ENCODE measurements around the gene MGAT4A.

Gene MGAT4A

DNA sequence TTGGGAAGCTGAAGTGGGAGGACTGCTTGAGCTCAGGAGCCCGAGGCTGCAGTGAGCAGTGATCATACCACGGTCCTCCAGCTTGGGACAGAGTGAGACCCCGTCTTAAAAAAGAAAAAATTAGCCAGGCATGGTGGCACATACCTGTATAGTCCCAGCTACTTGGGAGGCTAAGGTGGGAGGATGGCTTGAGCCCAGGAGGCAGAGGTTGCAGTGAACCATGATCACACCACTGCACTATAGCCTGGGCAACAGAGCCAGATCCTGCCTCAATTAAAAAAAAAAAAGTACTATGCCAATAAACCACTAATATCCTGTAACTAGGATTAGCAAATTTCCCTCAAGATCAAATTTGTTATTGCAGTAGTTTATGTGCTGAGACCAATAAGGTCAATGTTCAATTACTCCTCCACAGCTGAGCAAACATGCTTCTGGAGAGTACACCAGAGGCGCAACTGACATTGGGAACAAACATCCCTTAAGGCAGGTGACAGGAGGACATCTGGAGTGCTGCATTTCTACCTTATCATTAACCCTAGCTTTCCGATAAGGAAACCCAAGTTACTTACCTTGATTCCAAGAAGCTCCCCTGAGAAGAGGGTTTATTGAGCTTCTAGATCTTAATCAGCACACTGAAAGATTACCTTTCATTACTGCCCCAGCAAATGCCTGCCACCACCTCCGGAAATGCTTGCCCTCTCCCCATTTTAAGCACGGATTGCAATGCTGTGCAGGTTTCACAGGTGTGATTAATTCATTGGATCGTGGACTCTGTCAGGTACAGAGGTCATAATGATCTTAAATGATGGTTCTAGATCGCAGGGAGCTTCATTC lies 26.2 kb downstream of the MGAT4A start:
- no peak for DNase-seq (ENCODE audit: extremely low read depth, insufficient read length)
- H3K27me3 ChIP-seq (replicated peaks; ENCODE audit: control insufficient read depth, insufficient read depth, low read length) = no peaks in the 10 kb centered on the region
- TF ChIP-seq, protein P1, sequence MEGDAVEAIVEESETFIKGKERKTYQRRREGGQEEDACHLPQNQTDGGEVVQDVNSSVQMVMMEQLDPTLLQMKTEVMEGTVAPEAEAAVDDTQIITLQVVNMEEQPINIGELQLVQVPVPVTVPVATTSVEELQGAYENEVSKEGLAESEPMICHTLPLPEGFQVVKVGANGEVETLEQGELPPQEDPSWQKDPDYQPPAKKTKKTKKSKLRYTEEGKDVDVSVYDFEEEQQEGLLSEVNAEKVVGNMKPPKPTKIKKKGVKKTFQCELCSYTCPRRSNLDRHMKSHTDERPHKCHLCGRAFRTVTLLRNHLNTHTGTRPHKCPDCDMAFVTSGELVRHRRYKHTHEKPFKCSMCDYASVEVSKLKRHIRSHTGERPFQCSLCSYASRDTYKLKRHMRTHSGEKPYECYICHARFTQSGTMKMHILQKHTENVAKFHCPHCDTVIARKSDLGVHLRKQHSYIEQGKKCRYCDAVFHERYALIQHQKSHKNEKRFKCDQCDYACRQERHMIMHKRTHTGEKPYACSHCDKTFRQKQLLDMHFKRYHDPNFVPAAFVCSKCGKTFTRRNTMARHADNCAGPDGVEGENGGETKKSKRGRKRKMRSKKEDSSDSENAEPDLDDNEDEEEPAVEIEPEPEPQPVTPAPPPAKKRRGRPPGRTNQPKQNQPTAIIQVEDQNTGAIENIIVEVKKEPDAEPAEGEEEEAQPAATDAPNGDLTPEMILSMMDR (IDR thresholded peaks at IDR 0.05; ENCODE audit: insufficient read depth, low read length, poor library complexity, severe bottlenecking) = no peak
- no peaks in the 10 kb centered on the region for H3K36me3 ChIP-seq (ENCODE audit: control insufficient read depth, insufficient read depth, low read length)
- H3K4me3 ChIP-seq (replicated peaks; ENCODE audit: low read depth, low read length) = no peak overlapping the region

GRCh38 chr2:98703738-98704137 lies 27.2 kb downstream of the MGAT4A start:
- DNase-seq (ENCODE audit: extremely low read depth, insufficient read length) = no peak
- no peaks in the 10 kb centered on the region for H3K36me3 ChIP-seq (ENCODE audit: control insufficient read depth, insufficient read depth, low read length)
- TF ChIP-seq, protein P1 (IDR thresholded peaks at IDR 0.05; ENCODE audit: insufficient read depth, low read length, poor library complexity, severe bottlenecking) = no peak
- H3K4me3 ChIP-seq (replicated peaks; ENCODE audit: low read depth, low read length) = no peak overlapping the region
- no peaks in the 10 kb centered on the region for H3K27me3 ChIP-seq (replicated peaks; ENCODE audit: control insufficient read depth, insufficient read depth, low read length)

GRCh38 chr2:98702858-98703620 lies 27.9 kb downstream of the MGAT4A start:
- no peaks in the 10 kb centered on the region for H3K36me3 ChIP-seq (ENCODE audit: control insufficient read depth, insufficient read depth, low read length)
- H3K4me3 ChIP-seq (replicated peaks; ENCODE audit: low read depth, low read length) = no peak overlapping the region
- TF ChIP-seq, protein P1 (IDR thresholded peaks at IDR 0.05; ENCODE audit: insufficient read depth, low read length, poor library complexity, severe bottlenecking) = no peak
- H3K27me3 ChIP-seq (replicated peaks; ENCODE audit: control insufficient read depth, insufficient read depth, low read length) = no peaks in the 10 kb centered on the region
- no peak for DNase-seq (ENCODE audit: extremely low read depth, insufficient read length)

DNA sequence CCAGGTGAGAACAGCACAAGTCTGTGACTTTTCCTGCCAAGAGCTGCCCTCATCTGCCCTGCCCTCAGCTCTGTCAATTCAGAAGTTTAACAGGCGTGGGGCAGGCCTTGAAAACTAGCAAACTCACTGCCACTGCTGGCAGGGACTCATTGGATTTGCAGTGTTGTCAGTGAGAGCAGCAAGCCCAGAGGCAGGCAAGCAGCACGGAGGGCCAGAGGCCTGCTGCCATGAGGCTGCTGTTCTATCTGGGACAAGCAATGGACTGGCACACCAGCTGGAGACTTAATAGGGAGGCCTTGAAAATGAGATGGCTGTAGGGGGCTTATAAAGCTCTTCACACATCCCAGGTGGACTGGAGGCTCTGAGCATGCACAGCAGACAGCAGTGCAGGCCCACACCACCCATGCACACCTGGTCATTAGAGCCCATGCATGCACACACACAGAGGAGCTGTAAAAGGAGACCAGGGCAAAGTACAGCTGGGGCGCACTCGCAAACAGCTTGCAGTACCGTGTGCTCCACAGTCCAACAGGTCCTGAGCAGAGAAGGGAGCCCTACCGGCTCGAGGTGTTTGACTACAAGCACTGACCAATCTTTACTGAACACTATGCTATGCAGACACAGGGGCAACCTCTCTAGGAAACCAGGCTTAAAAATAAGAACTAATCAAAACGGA lies 28.7 kb downstream of the MGAT4A start:
- TF ChIP-seq, protein P1 (IDR thresholded peaks at IDR 0.05; ENCODE audit: insufficient read depth, low read length, poor library complexity, severe bottlenecking) = no peak
- DNase-seq (ENCODE audit: extremely low read depth, insufficient read length) = no peak
- H3K36me3 ChIP-seq (ENCODE audit: control insufficient read depth, insufficient read depth, low read length) = no peaks in the 10 kb centered on the region
- H3K27me3 ChIP-seq (replicated peaks; ENCODE audit: control insufficient read depth, insufficient read depth, low read length) = no peaks in the 10 kb centered on the region
- H3K4me3 ChIP-seq (replicated peaks; ENCODE audit: low read depth, low read length) = no peak overlapping the region

DNA sequence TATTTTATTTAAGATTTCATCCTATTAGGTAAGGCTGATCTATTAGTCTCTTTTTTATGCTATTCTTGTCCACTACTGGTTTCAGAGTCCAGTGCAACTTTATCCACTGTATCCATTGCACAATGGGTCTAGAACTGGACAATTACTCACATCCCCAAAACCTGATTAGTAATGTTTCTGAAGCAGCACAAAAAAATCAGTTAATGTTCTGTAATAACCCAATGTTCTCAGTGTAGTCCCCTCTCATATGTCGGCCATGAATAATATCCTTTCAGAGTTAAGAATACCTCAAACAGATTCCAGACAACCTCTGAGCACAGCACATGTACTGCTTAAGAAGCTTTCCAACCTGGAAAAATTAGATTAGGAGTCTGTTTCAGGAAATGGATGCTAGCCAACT lies 29.7 kb downstream of the MGAT4A start:
- no peak for DNase-seq (ENCODE audit: extremely low read depth, insufficient read length)
- Histone ChIP-seq H3K4me3 (replicated peaks; ENCODE audit: low read depth, low read length) (no peak overlapping the region), H3K36me3 (ENCODE audit: control insufficient read depth, insufficient read depth, low read length) (no peaks in the 10 kb centered on the region), H3K27me3 (replicated peaks; ENCODE audit: control insufficient read depth, insufficient read depth, low read length) (no peaks in the 10 kb centered on the region)
- TF ChIP-seq, protein P1 (IDR thresholded peaks at IDR 0.05; ENCODE audit: insufficient read depth, low read length, poor library complexity, severe bottlenecking) = no peak
